ENCODE data around the gene SLC37A2. TPM values are rescaled to one million over a fixed set of nuclear protein-coding genes. Genes with fewer than 3 reads are reported as not detected.
A peak's percentile ranks its signal among the peaks of the same experiment; 100 is the strongest.

Gene SLC37A2
- total RNA-seq, 1 experiment from 2014 or later = 0.23 TPM

DNA sequence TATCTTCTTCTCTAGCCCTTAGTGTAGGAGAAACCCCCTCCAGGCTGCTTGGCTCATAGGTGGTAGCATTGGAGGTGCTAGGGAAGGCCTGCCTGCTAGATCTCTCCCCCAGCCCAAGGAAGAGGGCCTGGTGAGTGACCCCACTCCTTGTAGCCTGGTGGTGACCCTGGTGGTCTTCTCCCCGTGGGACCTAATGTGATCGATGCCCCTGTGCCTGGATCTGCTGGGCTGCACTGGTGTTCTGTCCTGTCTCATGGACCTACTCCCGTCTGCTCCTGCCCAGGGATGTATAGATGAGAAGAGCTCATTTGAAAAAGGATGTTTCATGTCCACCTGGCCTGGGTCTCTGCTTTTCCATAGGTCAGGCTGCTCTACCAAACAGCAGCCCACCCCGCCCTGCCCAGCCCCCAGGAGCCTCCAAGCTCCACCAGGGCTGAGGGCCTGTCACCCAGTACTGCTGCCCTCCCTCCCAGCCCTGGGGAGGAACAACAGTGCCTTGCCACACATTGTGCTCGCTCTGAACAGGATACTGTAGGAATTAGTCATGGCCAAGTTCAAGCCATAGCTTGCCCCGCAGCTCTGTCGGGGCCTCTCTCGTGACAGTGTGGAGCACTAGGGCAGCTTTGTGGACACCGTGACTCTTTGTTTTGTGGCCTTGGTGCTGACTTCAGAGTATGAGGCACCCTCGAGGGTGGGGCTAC lies 19.7 kb downstream of the SLC37A2 start:
- Histone ChIP-seq H3K27me3 (ENCODE audit: control insufficient read depth, insufficient read depth, low read length) (no peaks in the 10 kb centered on the region), H3K9me3 (ENCODE audit: control insufficient read depth, insufficient read depth, low read depth, low read length) (no peaks in the 10 kb centered on the region), H3K27ac (ENCODE audit: low read length) (no peak overlapping the region), H3K4me3 (ENCODE audit: low read depth in 2 of 2, low read length in 2 of 2) (no peak overlapping the region), H3K4me1 (ENCODE audit: control insufficient read depth, insufficient read depth, low read length) (no peaks in the 10 kb centered on the region), H3K36me3 (ENCODE audit: control insufficient read depth, insufficient read depth, low read length) (no peaks in the 10 kb centered on the region)
- BruUV-seq (replicated peaks) = no TSS peak
- intact Hi-C loops (cut with micrococcal nuclease; ENCODE audit: unreplicated experiment) = no loop called here
- peak; percentile 50 for ATAC-seq
- POLR2A ChIA-PET = interaction anchor here (0.6 kb wide), 1 partner anchor 25 kb away, joined by 3 read pairs; no protein-coding TSS in a partner anchor
- in situ Hi-C loops (cut with HindIII; ENCODE audit: low pct_unique_long_range_greater_than_20kb, low sequenced_read_pairs) = no loop called here
- CTCF ChIA-PET = interaction anchor here (0.5 to 1.0 kb wide), 2 partner anchors 8 to 59 kb away, joined by 3 to 4 read pairs; no protein-coding TSS in a partner anchor
- no peak for DNase-seq (ENCODE audit: low read depth, low spot score)
- TF ChIP-seq TCF7L2 (IDR thresholded peaks at IDR 0.05; ENCODE audit: low read depth, low read length) (no peak), POLR2AphosphoS5 (IDR thresholded peaks at IDR 0.05; ENCODE audit: low read depth, low read length) (no peak), SIN3A (IDR thresholded peaks at IDR 0.05; ENCODE audit: borderline replicate concordance, insufficient read depth, low read depth, low read length) (no peak)
- TF ChIP-seq, protein P1, sequence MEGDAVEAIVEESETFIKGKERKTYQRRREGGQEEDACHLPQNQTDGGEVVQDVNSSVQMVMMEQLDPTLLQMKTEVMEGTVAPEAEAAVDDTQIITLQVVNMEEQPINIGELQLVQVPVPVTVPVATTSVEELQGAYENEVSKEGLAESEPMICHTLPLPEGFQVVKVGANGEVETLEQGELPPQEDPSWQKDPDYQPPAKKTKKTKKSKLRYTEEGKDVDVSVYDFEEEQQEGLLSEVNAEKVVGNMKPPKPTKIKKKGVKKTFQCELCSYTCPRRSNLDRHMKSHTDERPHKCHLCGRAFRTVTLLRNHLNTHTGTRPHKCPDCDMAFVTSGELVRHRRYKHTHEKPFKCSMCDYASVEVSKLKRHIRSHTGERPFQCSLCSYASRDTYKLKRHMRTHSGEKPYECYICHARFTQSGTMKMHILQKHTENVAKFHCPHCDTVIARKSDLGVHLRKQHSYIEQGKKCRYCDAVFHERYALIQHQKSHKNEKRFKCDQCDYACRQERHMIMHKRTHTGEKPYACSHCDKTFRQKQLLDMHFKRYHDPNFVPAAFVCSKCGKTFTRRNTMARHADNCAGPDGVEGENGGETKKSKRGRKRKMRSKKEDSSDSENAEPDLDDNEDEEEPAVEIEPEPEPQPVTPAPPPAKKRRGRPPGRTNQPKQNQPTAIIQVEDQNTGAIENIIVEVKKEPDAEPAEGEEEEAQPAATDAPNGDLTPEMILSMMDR (IDR thresholded peaks at IDR 0.05) = no peak
- TF ChIP-seq, protein P2, sequence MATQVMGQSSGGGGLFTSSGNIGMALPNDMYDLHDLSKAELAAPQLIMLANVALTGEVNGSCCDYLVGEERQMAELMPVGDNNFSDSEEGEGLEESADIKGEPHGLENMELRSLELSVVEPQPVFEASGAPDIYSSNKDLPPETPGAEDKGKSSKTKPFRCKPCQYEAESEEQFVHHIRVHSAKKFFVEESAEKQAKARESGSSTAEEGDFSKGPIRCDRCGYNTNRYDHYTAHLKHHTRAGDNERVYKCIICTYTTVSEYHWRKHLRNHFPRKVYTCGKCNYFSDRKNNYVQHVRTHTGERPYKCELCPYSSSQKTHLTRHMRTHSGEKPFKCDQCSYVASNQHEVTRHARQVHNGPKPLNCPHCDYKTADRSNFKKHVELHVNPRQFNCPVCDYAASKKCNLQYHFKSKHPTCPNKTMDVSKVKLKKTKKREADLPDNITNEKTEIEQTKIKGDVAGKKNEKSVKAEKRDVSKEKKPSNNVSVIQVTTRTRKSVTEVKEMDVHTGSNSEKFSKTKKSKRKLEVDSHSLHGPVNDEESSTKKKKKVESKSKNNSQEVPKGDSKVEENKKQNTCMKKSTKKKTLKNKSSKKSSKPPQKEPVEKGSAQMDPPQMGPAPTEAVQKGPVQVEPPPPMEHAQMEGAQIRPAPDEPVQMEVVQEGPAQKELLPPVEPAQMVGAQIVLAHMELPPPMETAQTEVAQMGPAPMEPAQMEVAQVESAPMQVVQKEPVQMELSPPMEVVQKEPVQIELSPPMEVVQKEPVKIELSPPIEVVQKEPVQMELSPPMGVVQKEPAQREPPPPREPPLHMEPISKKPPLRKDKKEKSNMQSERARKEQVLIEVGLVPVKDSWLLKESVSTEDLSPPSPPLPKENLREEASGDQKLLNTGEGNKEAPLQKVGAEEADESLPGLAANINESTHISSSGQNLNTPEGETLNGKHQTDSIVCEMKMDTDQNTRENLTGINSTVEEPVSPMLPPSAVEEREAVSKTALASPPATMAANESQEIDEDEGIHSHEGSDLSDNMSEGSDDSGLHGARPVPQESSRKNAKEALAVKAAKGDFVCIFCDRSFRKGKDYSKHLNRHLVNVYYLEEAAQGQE (IDR thresholded peaks at IDR 0.05; ENCODE audit: insufficient read depth in 1 of 2, low read depth in 2 of 2, low read length in 1 of 2) = no peak

DNA sequence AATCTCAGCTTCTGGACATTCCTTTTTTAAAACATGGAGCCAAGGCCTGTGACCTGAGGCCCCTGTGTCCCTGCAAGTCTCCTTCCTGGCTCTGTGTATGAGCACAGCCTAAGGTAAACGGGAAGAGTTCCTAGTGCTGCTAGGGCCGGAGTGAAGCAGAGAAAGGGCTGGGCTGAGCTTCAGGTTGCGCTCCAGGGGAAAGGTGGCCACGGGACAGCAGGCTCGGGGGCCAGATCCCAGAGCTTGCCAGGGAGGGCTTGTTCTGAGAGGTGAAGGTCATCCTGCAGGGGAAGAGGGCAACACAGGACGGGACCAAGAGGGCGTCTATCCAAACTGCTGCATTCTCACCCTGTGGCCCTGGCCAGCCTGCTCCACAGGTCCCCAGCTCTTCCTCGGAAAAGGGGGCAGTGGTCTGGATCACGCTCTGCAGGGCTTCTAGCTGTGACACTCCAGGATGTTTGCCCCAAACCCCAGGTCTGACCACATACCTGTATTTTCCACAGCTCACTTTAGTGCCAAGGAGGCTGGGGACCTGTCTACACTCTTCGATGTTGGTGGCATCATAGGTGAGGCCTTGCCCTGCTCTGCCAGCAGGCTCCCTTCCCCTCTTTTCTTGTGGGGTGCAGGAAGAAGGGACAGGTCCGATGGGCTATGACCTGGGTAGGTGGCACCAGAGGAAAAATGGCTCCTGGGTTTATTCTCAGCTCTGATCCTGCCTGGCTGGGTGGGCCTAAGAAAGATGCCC lies 20.4 kb downstream of the SLC37A2 start:
- TF ChIP-seq, protein P1 (IDR thresholded peaks at IDR 0.05) = no peak
- TF ChIP-seq, protein P2 (IDR thresholded peaks at IDR 0.05; ENCODE audit: insufficient read depth in 1 of 2, low read depth in 2 of 2, low read length in 1 of 2) = no peak
- no peak for TF ChIP-seq POLR2AphosphoS5 (IDR thresholded peaks at IDR 0.05; ENCODE audit: low read depth, low read length)
- Histone ChIP-seq H3K4me1 (ENCODE audit: control insufficient read depth, insufficient read depth, low read length) (no peaks in the 10 kb centered on the region), H3K27ac (ENCODE audit: low read length) (no peak overlapping the region), H3K27me3 (ENCODE audit: control insufficient read depth, insufficient read depth, low read length) (no peaks in the 10 kb centered on the region), H3K4me3 (ENCODE audit: low read depth in 2 of 2, low read length in 2 of 2) (no peak overlapping the region), H3K9me3 (ENCODE audit: control insufficient read depth, insufficient read depth, low read depth, low read length) (no peaks in the 10 kb centered on the region), H3K36me3 (ENCODE audit: control insufficient read depth, insufficient read depth, low read length) (no peaks in the 10 kb centered on the region)
- ChIA-PET CTCF (interaction anchor here (1.0 to 1.1 kb wide), 2 partner anchors 59 to 262 kb away, joined by 3 to 4 read pairs; no protein-coding TSS in a partner anchor), POLR2A (interaction anchor here (0.6 kb wide), 1 partner anchor 25 kb away, joined by 3 read pairs; no protein-coding TSS in a partner anchor)
- BruUV-seq (replicated peaks) = no TSS peak
- intact Hi-C loops (cut with micrococcal nuclease; ENCODE audit: unreplicated experiment) = no loop called here
- DNase-seq (ENCODE audit: low read depth, low spot score) (no peak), ATAC-seq (no peak; the same call in 1 of the 2 replicates)
- in situ Hi-C loops (cut with HindIII; ENCODE audit: low pct_unique_long_range_greater_than_20kb, low sequenced_read_pairs) = no loop called here

Data from Panc1 (cell line).